CD4-positive, alpha-beta T cell treated with Interleukin-6 for 4 hours (primary cell): Measurements from ENCODE around the gene EPM2A.

Experiments used
- DNase-seq: peaks from one replicate; pipeline ENCODE4 v3.0.0-alpha.2; 2020; ENCODE audit warnings: mixed read lengths

Gene EPM2A

DNA sequence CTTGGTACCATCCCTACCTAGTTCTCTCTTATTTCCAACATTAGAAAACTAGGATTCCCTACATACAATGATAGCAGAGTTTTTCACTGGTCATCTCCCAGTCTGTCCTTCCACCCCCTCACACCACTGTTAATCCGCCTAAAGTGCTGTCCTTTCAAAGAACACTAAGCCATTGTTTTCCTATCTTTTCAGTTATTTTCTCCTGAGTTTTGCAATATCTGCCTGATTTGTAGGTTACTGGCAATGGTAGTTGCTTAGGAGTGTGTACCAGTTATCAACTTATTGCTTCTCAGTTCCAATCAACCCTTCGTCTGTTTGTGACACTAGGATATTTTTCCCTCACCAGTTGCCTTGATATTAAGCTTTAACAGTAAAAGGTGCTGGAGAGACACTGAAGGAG lies 135.0 kb downstream of the EPM2A start:
- DNase-seq = no peak

DNA sequence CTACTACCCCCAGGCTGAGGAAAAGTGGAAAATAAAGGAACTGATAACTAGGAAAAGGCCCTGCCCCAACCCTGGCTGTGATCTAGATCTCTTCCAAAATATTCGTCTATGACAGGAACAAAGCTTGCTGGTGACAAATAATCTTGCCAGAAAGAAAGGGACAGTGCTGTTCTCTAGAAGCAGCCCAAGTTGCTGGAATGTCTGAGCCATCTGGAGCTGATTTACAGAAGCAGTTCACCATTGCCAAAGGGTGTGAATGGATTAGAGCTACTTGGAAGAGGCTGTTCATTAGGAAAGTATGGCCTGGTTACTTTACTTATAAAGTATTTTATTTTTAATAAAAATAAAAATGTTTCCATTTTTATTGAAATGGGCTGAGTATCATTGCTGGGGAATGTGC lies 146.3 kb downstream of the EPM2A start:
- DNase-seq = no peak

DNA sequence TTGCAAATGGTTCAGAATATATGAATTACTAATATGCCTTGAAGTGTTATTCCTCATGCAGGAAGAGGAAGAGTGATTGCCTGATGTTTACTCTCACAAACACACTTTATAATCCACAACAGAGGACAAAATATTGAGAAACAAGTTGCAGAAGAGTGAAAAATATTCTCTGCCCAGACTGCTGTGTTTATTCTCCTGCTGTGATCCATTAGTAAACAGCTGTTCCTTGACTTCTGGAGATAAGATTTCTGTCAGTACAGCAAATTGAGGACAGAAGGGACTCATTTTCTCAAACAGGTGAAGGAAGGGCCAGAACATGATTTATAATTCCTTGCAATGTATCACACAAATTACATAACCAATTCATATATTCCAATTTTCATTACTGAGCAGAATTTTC lies 148.0 kb downstream of the EPM2A start:
- DNase-seq = no peak

DNA sequence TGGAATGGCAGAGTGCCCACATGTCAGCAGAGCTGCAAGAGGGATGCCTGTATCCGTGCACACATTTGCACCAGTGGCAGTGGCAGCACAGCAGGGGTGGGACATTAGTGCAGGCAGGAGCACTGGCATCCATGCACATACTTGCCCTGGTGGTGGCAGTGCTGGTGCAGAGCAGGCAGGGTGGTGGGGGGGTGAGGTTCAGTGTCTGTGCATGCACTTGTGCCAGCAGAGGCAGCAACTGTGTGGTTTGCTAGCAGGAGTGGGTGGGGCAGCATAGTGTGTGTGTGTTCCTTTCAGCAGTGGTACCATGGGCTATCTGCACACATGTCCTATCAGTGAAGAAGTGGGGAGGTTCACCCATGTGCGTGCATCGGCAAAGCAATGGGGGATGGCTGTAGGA lies 151.6 kb downstream of the EPM2A start:
- DNase-seq = no peak
